SK-MEL-5 (cell line): ENCODE measurements around the gene ATG2B. TPM values are rescaled to one million over a fixed set of nuclear protein-coding genes. Genes with fewer than 3 reads are reported as not detected.

ENCODE experiments used
- DNase-seq: peaks from one replicate; pipeline ENCODE4 v3.0.0-alpha.2; 2016; ENCODE audit warnings: low read depth, low spot score
- in situ Hi-C: cut with HindIII; loops from 2 replicates; pipeline ENCODE4 v1.10.0; 2016; ENCODE audit warnings: low sequenced_read_pairs, high pct_unique_total_duplicates, low pct_unique_long_range_greater_than_20kb
- polyA plus RNA-seq, 2 experiments: library from polyadenylated mRNA; depleted of rRNA; stranded (reverse); fragments of >200 nt; gene quantifications; 2 replicates each; pipeline ENCODE4 v1.2.3, GENCODE V29; 2015
- total RNA-seq: library from RNA; depleted of rRNA; stranded (reverse); fragments of >200 nt; shearing (Covaris generic); gene quantifications from 2 replicates; pipeline ENCODE4 v1.2.3, GENCODE V29; 2014; rRNA removed

Gene ATG2B, protein sequence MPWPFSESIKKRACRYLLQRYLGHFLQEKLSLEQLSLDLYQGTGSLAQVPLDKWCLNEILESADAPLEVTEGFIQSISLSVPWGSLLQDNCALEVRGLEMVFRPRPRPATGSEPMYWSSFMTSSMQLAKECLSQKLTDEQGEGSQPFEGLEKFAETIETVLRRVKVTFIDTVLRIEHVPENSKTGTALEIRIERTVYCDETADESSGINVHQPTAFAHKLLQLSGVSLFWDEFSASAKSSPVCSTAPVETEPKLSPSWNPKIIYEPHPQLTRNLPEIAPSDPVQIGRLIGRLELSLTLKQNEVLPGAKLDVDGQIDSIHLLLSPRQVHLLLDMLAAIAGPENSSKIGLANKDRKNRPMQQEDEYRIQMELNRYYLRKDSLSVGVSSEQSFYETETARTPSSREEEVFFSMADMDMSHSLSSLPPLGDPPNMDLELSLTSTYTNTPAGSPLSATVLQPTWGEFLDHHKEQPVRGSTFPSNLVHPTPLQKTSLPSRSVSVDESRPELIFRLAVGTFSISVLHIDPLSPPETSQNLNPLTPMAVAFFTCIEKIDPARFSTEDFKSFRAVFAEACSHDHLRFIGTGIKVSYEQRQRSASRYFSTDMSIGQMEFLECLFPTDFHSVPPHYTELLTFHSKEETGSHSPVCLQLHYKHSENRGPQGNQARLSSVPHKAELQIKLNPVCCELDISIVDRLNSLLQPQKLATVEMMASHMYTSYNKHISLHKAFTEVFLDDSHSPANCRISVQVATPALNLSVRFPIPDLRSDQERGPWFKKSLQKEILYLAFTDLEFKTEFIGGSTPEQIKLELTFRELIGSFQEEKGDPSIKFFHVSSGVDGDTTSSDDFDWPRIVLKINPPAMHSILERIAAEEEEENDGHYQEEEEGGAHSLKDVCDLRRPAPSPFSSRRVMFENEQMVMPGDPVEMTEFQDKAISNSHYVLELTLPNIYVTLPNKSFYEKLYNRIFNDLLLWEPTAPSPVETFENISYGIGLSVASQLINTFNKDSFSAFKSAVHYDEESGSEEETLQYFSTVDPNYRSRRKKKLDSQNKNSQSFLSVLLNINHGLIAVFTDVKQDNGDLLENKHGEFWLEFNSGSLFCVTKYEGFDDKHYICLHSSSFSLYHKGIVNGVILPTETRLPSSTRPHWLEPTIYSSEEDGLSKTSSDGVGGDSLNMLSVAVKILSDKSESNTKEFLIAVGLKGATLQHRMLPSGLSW (N-terminal part only)
- 13.4 and 14.1 TPM in 2 replicates for total RNA-seq
- 8.7 and 16.8 TPM in 2 replicates for polyA plus RNA-seq (2015; cell fraction: cytosol; rRNA removed)
- polyA plus RNA-seq (2015; cell fraction: nucleus; rRNA removed) = 41.0 and 57.5 TPM in 2 replicates

DNA sequence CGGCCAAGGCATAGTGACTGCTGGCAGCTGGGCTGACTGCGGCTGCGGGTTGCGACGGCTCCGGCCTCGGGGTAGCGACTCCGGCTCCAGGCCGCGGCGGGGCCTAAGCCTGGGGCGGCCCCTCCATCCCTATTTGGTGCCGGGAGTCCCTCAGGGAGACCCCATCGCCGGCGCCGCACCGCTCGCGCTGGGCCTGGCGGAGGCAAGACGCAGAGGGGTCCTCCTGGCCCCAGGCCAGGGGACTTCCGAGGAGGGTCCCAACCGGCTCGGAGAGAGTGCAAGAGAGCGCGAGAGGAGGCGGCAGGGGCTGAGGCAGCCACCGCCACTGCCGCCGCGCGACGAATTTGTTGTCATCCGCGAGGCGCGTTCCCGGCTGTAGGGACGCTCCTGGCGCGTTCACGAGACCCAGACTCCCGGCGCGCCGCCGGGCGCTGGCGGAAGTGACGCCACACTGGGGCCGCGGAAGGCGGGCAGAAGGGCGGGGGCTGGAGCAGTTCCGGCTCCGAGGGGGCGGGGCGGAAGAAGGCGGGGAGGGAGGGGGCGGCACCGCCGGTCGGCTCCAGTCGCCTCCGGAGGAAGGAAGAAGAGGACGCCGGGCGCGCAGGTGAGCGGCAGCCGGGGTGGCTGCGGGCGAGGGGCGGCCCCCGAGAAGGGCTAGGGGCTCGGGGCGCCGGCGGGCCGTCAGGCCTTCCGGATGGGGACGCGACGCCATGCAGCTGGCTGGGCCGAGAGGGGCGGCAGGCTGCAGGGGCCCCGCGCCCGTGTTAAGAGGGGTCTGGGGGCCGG, at the start of gene ATG2B, which contains the start of gene GSKIP:
TSS of gene ATG2B (minus strand) at position 377 of the 786 bp plus-strand sequence. CDS start at position 12, 365 bp downstream.
TSS of gene GSKIP (plus strand) at position 562 of the 786 bp plus-strand sequence. CDS start 18,722 bp downstream, outside the sequence.
- DNase-seq = peak; percentile 90
- in situ Hi-C loops = no loop called here

DNA sequence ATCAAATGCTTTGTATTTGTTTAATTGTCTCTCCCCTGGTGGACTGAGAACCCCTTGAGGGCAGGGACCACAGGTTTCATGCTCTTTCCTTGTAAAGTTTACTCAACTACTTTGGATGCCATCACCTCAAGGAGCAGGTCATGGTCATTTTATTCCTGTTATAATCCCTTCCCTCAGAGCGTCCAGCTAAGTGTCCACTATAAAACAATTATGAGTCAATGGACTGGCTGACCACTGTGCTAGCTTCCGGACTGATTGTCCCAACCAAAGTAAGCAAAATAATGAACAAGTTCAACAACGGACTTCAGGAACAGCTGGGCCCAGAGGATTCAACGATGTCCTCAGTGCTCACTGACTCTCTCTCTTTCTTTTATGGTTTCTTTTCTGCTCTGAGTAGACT, 47.0 kb upstream of the ATG2B start:
- no peak for DNase-seq
- in situ Hi-C loops = loop anchor here (25.0 kb wide), 1 partner anchor 98 kb away; no protein-coding TSS in a partner anchor

DNA sequence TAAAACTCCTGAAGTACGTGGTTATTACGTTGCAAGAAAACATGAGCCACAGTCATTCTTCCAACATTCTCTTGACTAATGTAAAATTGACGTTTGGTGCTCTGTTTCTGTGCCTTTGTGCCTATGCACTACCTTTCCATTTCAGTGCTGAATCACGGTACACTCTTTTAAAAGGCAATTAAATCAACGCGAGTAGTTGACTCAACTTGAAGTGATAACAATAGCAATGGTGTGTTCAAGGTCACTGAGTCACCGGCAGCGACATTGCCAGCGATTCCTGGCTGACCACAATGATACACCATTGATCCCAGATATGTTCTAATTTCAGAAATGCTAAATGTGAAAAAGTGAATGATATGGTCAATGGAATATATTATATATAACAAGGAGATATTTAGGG, 46.6 kb upstream of the ATG2B start:
- in situ Hi-C loops = loop anchor here (25.0 kb wide), 1 partner anchor 97 kb away; no protein-coding TSS in a partner anchor
- DNase-seq = no peak

DNA sequence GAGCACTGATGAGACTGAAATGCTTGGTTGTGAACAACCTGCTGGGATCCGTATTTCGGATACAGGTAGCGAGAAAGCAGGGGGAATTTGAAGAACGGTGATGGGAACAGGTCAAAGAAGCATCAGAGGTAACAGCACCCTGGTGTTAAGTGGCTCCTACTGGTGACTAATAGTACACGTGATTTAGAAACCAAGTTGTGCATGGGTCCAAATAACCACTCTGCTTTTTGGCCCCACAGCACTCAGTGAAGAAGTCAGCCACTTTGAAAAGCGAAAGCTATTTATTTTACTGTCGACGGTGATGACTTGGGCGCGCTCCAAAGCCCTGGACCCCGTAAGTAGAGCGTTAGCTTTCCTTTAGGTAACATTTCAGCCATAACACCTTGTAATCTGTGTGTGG, 45.5 kb upstream of the ATG2B start:
- no peak for DNase-seq
- in situ Hi-C loops = loop anchor here (25.0 kb wide), 1 partner anchor 96 kb away; no protein-coding TSS in a partner anchor

DNA sequence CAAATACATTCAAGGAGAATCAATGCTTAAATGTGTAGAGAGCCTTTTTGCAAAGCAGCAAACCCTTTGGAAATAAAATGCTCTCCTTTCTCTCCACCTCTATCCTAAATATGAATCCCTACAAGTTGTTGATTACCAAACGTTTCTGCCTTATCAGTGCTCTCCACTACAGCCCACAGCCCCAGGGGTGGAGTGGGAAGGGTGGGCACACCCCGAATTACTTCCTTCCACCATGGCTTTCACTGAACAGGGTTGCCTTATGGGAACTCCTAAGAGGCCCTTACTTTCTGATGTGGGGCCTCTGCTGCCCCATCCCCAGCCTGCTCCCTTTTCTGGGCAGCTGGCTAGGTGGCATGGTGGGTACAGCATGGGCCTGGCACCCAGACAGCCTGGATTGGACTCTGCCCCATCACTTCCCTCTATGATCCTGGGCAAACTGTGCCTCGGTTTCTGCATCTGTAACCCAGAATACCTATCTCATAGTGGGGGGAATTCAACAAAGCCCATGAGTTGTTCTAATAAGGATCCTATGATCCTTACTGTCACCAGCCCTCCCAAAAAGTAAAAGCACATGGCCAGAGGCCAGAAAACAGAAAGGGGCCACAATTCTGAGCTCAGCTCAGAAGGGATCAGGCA, 44.9 kb upstream of the ATG2B start:
- in situ Hi-C loops = loop anchor here (25.0 kb wide), 1 partner anchor 96 kb away; no protein-coding TSS in a partner anchor
- no peak for DNase-seq

DNA sequence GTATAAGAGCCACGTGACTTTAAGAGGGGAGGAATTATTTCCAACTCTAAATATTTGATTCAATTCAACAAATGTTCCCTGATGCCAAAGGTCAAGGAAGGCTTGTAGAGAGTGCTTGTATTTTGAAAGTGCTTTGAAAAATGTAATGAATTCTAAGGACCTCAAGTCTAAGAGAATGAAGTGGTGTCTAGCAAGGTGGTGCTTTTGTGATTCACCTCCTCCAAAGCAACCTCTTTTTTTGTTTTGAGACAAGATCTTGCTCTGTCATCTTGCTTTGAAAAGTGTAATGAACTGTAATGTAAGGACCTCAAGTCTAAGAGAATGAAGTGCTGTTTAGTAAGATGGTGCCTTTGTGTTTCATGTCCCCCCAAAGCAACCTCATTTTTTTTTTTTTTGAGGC, 42.5 kb upstream of the ATG2B start:
- in situ Hi-C loops = loop anchor here (25.0 kb wide), 1 partner anchor 93 kb away; no protein-coding TSS in a partner anchor
- no peak for DNase-seq

DNA sequence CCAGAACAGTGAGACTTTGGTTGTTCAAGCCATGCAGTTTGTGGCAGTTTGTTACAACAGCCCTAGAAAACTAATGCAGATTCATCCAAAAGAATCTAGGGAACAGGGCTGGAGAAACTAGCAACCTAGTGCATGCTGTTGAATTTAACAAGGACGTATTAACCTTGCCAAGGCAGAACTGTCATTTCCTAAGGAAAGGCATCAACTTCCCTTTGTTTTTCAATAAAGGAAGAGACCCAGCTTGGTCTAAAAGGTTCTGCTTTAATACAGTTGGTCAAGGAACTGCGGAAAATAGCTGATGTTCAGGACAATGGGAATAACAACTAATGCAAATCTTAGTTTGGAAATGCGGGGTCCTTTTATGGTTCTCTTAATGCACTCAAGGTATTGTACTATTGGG, 40.3 kb upstream of the ATG2B start:
- DNase-seq = no peak
- in situ Hi-C loops = loop anchor here (25.0 kb wide), 1 partner anchor 91 kb away; no protein-coding TSS in a partner anchor

DNA sequence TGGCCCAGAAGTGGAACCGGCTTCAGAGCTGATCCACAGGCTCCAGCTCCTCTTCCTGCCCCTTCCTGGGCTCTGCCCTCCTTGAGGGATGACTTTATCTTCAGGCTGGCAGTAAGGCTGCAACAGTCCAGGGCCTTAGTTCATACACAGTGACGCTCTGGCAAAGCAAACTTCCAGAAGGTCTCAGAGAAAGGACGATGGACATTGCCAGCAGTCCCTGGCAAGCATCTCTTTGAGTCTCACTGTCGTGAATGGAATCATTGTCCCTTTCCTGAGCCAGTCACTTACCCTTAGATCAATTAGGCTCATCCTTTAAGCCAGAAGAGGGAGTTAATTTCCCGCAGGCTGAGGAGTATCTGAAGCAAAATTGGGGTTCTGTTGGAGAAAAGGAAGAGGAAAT, 37.4 kb upstream of the ATG2B start:
- no peak for DNase-seq
- in situ Hi-C loops = loop anchor here (25.0 kb wide), 1 partner anchor 88 kb away; no protein-coding TSS in a partner anchor

DNA sequence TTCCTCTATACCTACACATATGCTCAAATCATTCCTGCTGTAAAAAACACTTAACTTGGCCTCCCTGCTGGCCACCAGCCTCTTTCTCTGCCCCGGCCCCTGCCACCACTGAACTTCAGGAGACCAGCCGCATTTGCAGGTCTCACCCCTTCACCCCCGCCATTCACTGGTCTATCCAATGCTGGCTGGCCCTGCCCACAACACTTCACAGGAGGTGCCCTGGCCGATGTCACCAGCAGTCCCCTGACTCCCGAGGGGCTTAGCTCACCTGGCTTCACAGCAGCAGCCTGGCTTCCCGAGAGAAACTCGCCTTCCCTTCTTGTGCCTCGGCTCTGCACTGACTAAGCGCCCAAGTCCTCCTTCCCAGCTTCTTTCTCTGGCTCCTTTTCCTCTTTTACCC, 36.3 kb upstream of the ATG2B start:
- DNase-seq = no peak
- in situ Hi-C loops = no loop called here

DNA sequence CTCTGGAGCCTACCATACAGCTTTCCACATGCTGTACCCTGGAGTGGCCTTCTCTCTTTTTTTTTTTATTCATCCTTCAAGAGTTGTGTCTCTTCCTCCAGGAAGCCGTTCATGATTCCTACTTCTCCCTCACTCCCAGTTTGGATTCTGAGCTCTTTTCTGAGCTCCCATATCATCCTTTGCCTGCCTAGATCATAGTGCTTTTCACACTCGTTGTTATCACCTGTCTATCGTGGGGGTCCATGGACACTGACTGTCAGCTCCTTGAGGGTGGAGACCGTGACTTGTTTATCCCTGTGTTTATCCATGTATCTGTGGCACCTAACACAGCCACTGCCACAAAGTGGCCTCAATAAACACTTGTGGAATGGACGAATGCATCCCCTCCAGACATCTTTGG, 35.8 kb upstream of the ATG2B start:
- no peak for DNase-seq
- in situ Hi-C loops = no loop called here

DNA sequence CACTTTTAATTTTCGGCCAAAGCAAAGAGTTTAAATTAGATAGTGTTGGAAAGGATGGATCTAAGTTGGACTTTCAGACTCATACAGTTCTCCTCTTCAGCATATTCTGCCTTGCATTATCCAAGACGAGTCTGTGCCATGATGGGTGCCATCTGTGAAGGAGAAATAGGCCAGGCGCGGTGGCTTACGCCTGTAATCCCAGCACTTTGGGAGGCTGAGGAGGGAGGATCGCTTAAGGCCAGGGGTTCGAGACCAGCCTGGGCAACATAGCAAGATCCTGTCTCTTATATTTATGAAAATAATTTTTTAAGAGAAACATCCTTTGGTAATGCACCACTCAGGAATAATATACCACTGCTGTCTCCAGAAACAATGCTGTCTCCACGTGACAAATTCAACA, 35.3 kb upstream of the ATG2B start:
- no peak for DNase-seq
- in situ Hi-C loops = no loop called here

DNA sequence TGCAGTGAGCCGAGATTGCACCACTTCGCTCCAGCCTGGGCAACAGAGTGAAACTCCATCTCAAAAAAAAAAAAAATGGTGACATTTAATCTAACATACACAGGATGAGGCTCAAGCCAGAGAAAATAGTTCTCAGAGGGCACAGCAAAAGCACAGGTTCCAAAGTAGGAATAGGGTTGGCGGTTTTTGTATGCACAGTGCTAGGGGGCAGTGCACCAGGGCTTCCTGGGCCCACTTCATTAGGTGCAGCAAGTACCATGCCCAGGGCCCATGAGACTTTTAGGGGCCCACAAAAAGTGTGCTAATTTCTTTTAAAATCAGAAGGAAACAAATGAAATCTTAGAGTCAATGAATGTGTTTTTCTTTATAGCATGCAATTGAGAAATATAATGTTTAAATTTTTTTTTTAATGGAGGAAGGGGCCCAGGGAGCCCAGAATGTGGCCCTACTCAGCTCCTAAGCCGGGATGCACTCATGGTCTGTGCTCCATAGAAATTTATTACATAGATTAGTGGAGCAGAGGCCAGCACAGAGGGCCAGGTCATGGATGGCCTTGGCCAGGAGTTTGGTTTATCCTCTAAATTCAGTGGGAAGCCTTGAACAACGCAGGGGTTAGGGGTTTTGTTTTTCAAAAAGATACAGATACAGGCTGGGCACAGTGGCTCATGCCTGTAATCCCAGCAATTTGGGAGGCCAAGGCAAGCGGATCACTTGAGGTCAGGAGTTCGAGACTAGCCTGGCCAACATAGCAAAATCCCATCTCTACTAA, 31.1 kb upstream of the ATG2B start:
- no peak for DNase-seq
- in situ Hi-C loops = no loop called here

DNA sequence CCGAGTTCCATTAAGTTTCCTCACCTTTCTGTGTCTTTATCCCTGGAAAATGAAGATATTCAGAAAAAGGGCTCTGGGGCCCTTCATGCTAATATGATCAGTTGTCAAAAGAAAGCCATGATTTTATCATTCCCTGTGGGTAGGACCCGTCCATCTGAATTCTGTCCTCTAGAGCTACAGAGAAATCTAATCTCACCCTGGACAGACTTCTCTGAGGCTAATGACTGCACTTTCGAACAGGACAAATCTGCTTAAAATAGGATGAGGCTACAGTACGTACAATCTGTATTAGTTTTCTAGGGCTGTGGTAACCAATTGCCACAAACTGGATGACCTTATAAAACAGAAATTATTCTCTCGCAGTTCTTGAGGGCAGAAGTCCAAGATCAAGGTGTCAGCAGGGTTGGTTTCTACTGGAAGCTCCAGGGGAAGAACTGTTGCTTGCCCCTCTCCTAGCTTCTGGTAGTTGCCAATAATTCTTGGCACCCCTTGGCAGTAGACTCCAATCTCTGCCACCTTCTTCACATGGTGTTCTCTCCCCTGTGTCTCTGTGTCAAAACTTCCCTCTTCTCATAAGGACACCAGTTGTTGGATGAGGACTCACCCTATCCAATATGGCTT, 30.0 kb upstream of the ATG2B start:
- DNase-seq = no peak
- in situ Hi-C loops = no loop called here

DNA sequence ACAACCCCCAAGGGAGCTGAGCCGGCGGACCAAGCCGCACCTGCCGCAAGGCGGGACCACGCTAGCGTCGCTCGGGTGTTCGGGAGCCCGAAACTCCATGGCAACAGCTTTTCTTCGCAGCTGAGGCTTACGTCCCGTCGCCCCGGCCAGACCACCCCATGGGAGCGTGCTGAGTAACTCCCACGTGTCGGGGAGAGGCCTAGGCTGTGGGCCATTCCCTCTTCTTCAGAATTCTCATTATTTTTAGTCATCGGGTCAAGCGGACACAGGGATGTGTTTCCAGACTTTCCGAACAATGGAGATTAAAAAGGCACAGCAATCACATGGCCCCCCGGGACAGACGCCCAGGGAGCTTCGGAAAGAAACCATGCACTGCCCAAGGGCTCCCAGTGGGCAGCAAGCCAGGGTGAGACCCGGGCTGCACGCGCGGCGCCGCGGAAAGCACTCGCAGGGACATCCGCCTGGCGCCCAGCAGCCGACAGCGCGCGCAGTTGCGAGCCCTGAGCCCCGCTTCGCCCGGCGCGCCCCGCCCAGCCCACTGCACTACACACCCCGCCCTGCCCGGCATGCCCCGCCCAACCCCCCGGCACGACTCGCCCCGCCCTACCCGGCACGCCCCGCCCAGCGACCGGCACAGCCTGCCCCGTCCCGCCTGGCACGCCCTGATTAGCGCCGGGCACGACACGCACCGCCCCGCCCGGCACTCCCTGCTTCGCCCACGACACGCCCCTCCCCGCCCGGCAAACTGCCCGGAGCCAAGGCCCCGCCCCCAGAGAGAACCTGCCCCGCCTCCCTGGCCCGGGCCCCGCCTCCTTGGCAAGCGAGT, 28.4 kb upstream of the ATG2B start:
- in situ Hi-C loops = no loop called here
- DNase-seq = peak; percentile 94
